Immature natural killer cell (primary cell): Measurements from ENCODE around the gene TSR1. TPM values are rescaled to one million over a fixed set of nuclear protein-coding genes. Genes with fewer than 3 reads are reported as not detected.
A peak's percentile ranks its signal among the peaks of the same experiment; 100 is the strongest.
"Not testable (repeated sequence)": the region's sequence is repeated elsewhere in the genome, so short reads cannot be mapped to it uniquely, and the experiment has no call there.

ENCODE experiments used
- DNase-seq, 3 donors: peaks; one replicate each; pipeline ENCODE4 v3.0.0; 2022; ENCODE audit warnings: mixed read lengths in 1 of 3
- H3K27ac Mint-ChIP-seq, 6 donors: one replicate each; pipeline ENCODE4 v1.8.0; 2020; ENCODE audit warnings: mixed read lengths in 6 of 6, mild to moderate bottlenecking in 5 of 6, inconsistent platforms in 4 of 6, moderate library complexity in 3 of 6
- H3K27me3 Mint-ChIP-seq, 3 donors: one replicate each; pipeline ENCODE4 v1.8.0; 2020 to 2021; ENCODE audit warnings: low read depth in 3 of 3, mild to moderate bottlenecking in 3 of 3, mixed read lengths in 3 of 3, moderate library complexity in 3 of 3, inconsistent platforms in 1 of 3
- H3K36me3 Mint-ChIP-seq, 3 donors: one replicate each; pipeline ENCODE4 v1.8.0; 2020; ENCODE audit warnings: mixed read lengths in 3 of 3, inconsistent platforms in 2 of 3, mild to moderate bottlenecking in 2 of 3
- H3K4me1 Mint-ChIP-seq, 2 donors: one replicate each; pipeline ENCODE4 v1.8.0; 2020; ENCODE audit warnings: inconsistent platforms in 2 of 2, mild to moderate bottlenecking in 2 of 2, mixed read lengths in 2 of 2, moderate library complexity in 1 of 2
- H3K4me3 Mint-ChIP-seq, 5 donors: one replicate each; pipeline ENCODE4 v1.8.0; 2020; ENCODE audit warnings: mild to moderate bottlenecking in 5 of 5, mixed read lengths in 5 of 5, inconsistent platforms in 3 of 5, moderate library complexity in 3 of 5
- H3K9me3 Mint-ChIP-seq, 6 donors: one replicate each; pipeline ENCODE4 v1.8.0; 2020; ENCODE audit warnings: mild to moderate bottlenecking in 6 of 6, mixed read lengths in 6 of 6, inconsistent platforms in 4 of 6, moderate library complexity in 3 of 6
- polyA plus RNA-seq, 3 donors: library from polyadenylated mRNA; unstranded; fragments of 300-500 nt; fragmentation: Illumina TruSeq; gene quantifications; one replicate each; pipeline ENCODE4 v1.2.3, GENCODE V29; 2021

TSR1 gene
- polyA plus RNA-seq, 3 donors from 2014 or later = 8.0 to 17.1 (median 9.5) TPM

DNA sequence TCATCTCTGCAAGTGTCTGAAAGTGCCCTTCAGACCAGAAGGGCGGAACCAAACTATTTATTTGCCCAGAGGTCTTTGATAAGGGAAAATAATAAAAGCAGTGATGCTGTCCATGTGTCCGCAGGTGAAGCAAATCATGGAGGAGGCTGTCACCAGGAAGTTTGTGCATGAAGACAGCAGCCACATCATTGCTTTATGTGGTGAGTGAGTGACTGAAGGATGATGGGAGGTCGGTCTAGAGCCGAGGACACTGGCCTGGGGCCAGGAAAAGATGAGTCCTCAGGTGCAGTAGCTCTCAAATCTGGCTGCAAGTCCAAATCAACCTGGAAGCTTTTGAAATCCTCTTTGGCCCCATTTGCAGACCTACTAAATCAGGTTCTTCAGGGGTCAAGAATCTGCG lies 7.2 kb upstream of the TSR1 start:
- Mint-ChIP-seq H3K36me3 (peaks cover 0 to 8% (median 5%) of the 10 kb centered on the region in 3 donors), H3K9me3 (no peaks in the 10 kb centered on the region), H3K4me1 (peaks cover 3 to 4% of the 10 kb centered on the region in 2 donors), H3K27ac (no peak overlapping the region), H3K27me3 (peaks cover 0 to 3% (median 2%) of the 10 kb centered on the region in 3 donors), H3K4me3 (no peak overlapping the region)
- DNase-seq = no peak

DNA sequence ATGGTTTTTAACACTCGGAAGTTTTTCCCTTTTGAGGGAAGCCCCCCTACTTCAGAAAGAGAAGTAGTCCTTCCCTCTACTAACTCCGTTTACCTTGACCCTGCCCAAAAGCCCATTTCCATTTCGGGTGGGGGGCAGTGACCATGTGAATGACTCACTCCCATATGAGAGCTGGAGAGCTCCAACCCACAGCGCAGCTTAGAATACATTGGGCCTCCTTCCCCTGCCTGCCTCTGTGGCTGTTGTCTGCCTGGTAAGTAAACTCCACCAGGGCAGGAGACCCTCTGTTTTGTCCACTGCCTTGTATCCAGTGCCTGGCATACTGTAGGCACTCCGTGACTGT lies 2.0 kb upstream of the TSR1 start:
- H3K36me3 Mint-ChIP-seq = peaks cover 0 to 15% (median 10%) of the 10 kb centered on the region in 3 donors
- peak overlapping the region; percentile 83 to 87 (median 85) for H3K4me3 Mint-ChIP-seq
- H3K9me3 Mint-ChIP-seq = no peaks in the 10 kb centered on the region
- peaks cover 25 to 27% of the 10 kb centered on the region in 2 donors for H3K4me1 Mint-ChIP-seq
- H3K27me3 Mint-ChIP-seq = peaks cover 0 to 4% (median 3%) of the 10 kb centered on the region in 3 donors
- no peak for DNase-seq
- peak overlapping the region; percentile 23 to 90 (median 80) for H3K27ac Mint-ChIP-seq

DNA sequence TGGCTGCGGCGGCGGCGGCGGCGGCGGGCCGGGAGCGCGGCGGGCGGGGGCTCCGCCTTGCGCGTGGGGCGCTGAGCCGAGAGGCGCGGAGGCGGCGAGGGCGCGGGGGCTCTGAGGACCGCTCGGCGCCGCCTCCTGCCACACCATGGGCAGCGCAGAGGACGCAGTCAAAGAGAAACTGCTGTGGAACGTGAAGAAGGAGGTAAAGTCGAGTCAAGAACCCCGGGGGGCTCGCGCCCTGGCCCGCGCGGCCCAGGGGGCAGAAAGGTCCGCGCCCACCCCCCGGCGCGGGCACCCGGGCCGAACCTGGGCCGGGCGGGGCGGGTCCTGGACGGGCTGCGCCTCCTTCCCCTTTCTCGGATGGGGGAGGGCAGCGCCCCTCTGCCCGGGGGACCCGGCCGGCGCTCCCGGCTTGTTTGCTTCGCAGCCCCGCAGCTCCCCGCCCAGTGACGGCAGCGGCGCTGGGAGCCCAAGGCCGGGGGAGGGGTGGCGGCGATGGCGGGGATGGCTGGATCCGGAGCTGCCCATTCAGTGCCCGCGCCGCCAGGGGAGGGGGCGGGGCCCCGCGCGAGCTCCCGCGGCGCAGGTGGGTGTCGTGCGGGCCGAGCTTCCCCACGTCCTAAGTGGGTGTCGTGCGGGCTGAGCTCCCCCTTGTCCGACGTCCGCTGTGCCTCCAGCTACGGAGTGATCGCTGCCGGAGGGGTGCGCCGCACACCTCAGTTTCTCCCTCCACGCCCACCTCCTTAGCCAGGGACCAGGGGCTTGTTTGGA lies 1.5 kb upstream of the TSR1 start:
- H3K4me3 Mint-ChIP-seq = peak overlapping the region; percentile 83 to 99 (median 87)
- H3K4me1 Mint-ChIP-seq = peaks cover 25 to 27% of the 10 kb centered on the region in 2 donors
- H3K27ac Mint-ChIP-seq = peak overlapping the region in 5 of 6 donors; percentile 23 to 90 (median 74)
- peak; percentile 56 to 62 (median 60) for DNase-seq
- H3K27me3 Mint-ChIP-seq = peaks cover 0 to 4% (median 3%) of the 10 kb centered on the region in 3 donors
- H3K36me3 Mint-ChIP-seq = peaks cover 0 to 15% (median 10%) of the 10 kb centered on the region in 3 donors
- H3K9me3 Mint-ChIP-seq = no peaks in the 10 kb centered on the region

DNA sequence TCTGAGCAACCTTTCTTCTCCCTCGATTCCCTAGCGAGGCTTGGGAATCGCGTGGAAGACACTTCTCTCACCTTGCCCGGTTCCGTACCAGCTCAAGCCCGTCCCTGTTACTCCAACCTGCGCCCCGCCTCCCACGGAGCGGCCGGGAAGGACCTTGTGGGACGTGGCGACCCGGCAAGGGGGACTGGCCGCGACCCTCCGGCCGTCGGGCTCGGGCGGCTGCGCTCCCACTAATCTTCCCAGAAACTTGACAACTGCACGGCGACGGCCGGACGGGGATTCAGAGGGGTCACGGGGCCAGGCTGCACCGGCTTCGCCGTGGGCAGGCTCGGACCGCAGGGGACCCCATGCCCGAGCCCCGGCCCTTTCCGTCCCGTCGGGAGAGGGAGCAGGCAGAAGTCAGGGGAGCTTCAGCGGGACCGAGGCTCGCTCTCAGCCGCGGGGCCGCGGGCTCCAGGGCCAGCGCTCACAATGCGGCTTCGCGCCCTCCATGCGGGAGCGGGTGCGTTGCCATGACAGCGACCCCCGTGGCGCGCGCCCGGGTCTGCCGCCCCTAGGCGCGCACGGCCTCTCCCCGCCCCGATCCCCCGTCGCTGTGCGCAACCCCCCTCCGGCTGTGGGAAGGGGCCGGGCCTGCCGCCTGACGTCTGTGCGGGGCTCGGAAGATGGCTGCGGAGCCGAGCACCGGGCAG lies 741 bp upstream of the TSR1 start, which contains the start of gene SGSM2:
TSS of gene SGSM2 (plus strand) at position 650 of the 692 bp plus-strand sequence. CDS start 188 bp downstream, outside the sequence.
- H3K36me3 Mint-ChIP-seq = peaks cover 0 to 15% (median 10%) of the 10 kb centered on the region in 3 donors
- H3K27ac Mint-ChIP-seq = peak within 1 kb of the TSS; percentile 87 to 97 (median 92)
- peaks cover 25 to 27% of the 10 kb centered on the region in 2 donors for H3K4me1 Mint-ChIP-seq
- peak within 1 kb of the TSS; percentile 97 to 99 (median 99) for H3K4me3 Mint-ChIP-seq
- peak; percentile 73 to 75 (median 74) for DNase-seq
- no peaks in the 10 kb centered on the region for H3K9me3 Mint-ChIP-seq
- peaks cover 0 to 4% (median 3%) of the 10 kb centered on the region in 3 donors for H3K27me3 Mint-ChIP-seq

DNA sequence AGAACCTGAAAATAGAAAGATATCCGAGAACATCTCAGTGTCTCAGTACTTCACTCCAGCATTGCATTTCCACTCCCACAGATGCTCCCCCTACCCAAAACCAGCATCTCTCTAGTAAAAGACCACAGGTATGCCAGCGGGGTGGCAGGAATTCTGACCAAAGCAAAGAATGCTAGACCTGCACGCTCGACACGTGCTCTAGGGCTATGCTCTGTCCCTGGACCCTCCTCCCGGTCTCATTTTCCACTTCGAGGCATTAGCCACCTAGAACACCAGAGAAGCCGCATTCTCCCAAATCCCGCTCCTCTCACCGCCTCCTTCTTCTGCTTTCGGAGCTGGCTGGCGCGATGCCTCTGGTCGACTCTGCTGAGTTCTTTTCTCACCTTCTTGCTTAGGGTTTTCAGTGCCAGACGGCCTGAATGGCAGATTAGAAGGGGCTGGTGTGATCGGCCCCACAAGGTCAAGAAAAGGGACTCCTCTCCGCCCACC lies 487 bp downstream of the TSR1 start:
- Mint-ChIP-seq H3K27me3 (peaks cover 0 to 4% (median 3%) of the 10 kb centered on the region in 3 donors), H3K36me3 (peaks cover 0 to 11% (median 10%) of the 10 kb centered on the region in 3 donors), H3K4me1 (peaks cover 25 to 27% of the 10 kb centered on the region in 2 donors), H3K27ac (peak overlapping the region; percentile 87 to 97 (median 92)), H3K9me3 (no peaks in the 10 kb centered on the region), H3K4me3 (peak overlapping the region; percentile 97 to 99 (median 99))
- DNase-seq = no peak

DNA sequence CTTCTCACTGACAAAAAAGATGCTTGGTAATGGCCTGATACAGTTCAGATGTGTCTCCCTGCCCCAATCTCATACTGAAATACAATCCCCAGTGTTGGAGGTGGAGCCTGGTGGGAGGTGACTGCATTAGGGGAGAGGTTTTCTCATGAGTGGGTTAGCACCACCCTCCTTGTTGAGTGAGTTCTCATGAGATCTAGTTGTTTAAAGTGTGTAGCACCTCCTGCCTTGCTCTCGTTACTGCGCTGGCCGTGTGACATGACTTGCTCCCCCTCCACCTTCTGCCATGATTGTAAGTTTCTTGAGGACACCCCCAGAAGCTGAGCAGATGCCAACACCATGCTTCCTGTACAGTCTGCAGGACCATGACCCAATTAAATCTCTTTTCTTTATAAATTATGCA lies 5.0 kb downstream of the TSR1 start:
- Mint-ChIP-seq H3K4me3 (no peak overlapping the region), H3K27ac (no peak overlapping the region), H3K27me3 (no peaks in the 10 kb centered on the region), H3K9me3 (no peaks in the 10 kb centered on the region), H3K36me3 (peaks cover 16 to 24% (median 18%) of the 10 kb centered on the region in 3 donors), H3K4me1 (peaks cover 14 to 16% of the 10 kb centered on the region in 2 donors)
- DNase-seq = no peak

DNA sequence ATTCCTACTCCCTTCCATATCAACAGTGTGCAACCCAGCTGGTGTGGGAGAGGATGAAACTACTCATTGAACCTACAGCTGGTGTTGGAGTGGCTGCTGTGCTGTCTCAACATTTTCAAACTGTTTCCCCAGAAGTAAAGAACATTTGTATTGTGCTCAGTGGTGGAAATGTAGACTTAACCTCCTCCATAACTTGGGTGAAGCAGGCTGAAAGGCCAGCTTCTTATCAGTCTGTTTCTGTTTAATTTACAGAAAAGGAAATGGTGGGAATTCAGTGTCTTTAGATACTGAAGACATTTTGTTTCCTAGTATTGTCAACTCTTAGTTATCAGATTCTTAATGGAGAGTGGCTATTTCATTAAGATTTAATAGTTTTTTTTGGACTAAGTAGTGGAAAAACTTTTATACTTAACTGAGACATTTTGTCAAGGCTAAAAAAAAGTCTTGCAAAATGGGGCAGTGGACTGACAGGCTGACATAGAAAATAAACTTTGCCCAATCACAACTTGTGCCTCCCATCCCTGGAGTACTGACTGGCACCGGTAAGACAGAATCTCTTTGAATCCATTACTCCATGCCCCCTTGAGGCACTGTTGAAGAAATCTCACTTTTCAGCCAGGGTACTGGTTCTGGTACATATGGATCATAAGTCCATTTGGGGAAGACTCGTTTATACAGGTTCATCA lies 12.5 kb downstream of the TSR1 start:
- H3K4me1 Mint-ChIP-seq = no peaks in the 10 kb centered on the region
- H3K27ac Mint-ChIP-seq = no peak overlapping the region
- DNase-seq = no peak
- H3K4me3 Mint-ChIP-seq = no peak overlapping the region
- peaks cover 31 to 33% (median 32%) of the 10 kb centered on the region in 3 donors for H3K36me3 Mint-ChIP-seq
- H3K9me3 Mint-ChIP-seq = no peaks in the 10 kb centered on the region
- peaks cover 0 to 1% (median under 1%) of the 10 kb centered on the region in 3 donors for H3K27me3 Mint-ChIP-seq

DNA sequence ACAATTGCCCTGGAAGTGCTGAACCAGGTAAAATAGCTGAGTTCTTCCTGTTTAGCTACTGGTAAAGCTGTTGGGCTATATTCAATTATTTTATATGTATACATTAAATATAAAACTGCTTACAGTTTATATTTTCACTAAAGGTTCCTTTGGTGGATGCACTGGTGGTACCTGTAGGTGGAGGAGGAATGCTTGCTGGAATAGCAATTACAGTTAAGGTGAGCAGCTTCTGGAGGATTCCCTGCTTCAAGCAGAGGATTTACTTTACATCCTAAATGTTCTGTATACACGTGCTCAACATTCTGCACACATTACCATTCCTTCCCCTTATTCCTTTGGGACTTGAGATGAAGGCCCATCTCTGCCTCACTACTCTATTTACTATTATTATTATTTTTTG lies 14.9 kb downstream of the TSR1 start:
- Mint-ChIP-seq H3K9me3 (no peaks in the 10 kb centered on the region), H3K27ac (no peak overlapping the region), H3K4me1 (no peaks in the 10 kb centered on the region), H3K27me3 (peaks cover 0 to 2% (median 1%) of the 10 kb centered on the region in 3 donors), H3K36me3 (peaks cover 28% of the 10 kb centered on the region in 3 donors), H3K4me3 (no peak overlapping the region)
- no peak for DNase-seq

DNA sequence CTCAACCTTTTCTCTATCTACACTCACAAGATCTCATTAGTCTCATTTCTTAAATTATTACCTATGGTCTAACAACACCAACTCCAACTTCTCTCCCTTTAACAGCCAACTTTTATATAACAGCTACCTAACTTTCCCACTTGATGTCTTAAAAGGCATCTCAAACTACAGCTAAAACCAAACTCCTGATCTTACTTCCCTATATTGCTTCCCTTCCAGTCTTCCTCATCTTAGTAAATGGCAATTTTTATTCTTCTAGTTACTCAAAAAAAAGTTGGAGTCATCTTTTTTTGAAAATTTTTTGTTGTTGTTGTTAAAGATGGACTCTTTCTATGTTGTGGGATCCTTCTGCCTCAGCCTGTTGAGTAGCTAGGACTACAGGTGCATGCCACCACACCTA lies 17.2 kb downstream of the TSR1 start:
- Mint-ChIP-seq H3K27me3 (peaks cover 0 to 2% (median 1%) of the 10 kb centered on the region in 3 donors), H3K4me1 (no peaks in the 10 kb centered on the region), H3K9me3 (no peaks in the 10 kb centered on the region), H3K27ac (peak overlapping the region in 1 of 6 donors; percentile 10), H3K4me3 (no peak overlapping the region), H3K36me3 (peaks cover 13 to 20% (median 19%) of the 10 kb centered on the region in 3 donors)
- DNase-seq = no peak

DNA sequence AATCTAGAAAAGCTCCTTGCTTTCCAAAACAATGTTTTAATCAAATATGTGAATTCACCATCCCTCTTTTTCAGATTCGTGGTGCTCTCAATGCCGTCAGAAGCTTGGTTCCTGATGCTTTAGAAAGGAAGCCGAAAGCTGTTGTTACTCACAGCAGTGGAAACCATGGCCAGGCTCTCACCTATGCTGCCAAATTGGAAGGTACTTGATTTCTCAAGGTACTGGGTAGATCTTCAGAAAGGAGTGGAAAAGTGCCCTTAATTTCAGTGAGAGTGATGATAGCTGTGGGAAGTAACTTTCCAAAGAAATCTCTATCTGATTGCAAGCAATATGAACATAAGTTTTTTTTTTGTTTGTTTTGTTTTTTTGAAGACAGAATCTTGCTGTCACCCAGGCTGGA lies 18.5 kb downstream of the TSR1 start:
- H3K4me3 Mint-ChIP-seq = no peak overlapping the region
- no peak for DNase-seq
- no peak overlapping the region for H3K27ac Mint-ChIP-seq
- H3K9me3 Mint-ChIP-seq = no peaks in the 10 kb centered on the region
- peaks cover 3 to 14% (median 8%) of the 10 kb centered on the region in 3 donors for H3K36me3 Mint-ChIP-seq
- no peaks in the 10 kb centered on the region for H3K4me1 Mint-ChIP-seq
- peaks cover 0 to 2% (median 1%) of the 10 kb centered on the region in 3 donors for H3K27me3 Mint-ChIP-seq

DNA sequence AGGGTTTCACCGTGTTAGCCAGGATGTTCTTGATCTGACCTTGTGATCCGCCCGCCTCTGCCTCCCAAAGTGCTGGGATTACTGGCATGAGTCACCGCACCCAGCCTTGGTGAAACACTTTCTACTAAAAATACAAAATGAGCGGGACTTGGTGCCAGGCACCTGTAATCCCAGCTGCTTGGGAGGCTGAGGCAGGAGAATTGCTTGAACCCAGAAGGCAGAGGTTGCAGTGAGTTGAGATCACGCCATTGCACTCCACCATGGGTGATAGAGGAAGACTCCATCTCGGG lies 19.4 kb downstream of the TSR1 start:
- not testable (repeated sequence) for H3K27ac Mint-ChIP-seq, H3K4me3 Mint-ChIP-seq, H3K9me3 Mint-ChIP-seq, H3K27me3 Mint-ChIP-seq, DNase-seq, H3K4me1 Mint-ChIP-seq
- H3K36me3 Mint-ChIP-seq = peaks cover 3 to 10% (median 8%) of the 10 kb centered on the region in 3 donors

DNA sequence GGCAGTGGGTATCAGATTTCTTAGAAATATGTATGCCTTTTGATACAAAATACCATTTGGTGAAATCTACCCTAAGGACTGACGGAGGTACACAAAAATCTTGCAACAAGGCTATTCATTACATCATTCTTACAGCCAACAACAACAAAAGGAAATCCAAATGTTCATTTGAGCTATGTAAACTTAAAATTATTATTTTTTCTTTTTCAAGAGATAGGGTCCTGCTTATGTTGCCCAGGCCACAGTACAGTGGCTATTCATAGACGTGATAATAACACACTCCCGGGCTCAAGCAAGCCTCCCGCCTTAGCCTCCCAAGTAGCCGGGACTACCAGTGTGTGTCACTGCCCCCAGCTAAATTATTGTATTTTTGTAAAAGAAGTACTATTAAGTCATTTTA lies 23.5 kb downstream of the TSR1 start:
- Mint-ChIP-seq H3K4me1 (peaks cover 0 to 7% of the 10 kb centered on the region in 2 donors), H3K36me3 (peaks cover 0 to 4% (median 3%) of the 10 kb centered on the region in 3 donors), H3K4me3 (no peak overlapping the region), H3K27me3 (peaks cover 0 to 1% (median 0%) of the 10 kb centered on the region in 3 donors), H3K27ac (no peak overlapping the region), H3K9me3 (no peaks in the 10 kb centered on the region)
- DNase-seq = no peak

DNA sequence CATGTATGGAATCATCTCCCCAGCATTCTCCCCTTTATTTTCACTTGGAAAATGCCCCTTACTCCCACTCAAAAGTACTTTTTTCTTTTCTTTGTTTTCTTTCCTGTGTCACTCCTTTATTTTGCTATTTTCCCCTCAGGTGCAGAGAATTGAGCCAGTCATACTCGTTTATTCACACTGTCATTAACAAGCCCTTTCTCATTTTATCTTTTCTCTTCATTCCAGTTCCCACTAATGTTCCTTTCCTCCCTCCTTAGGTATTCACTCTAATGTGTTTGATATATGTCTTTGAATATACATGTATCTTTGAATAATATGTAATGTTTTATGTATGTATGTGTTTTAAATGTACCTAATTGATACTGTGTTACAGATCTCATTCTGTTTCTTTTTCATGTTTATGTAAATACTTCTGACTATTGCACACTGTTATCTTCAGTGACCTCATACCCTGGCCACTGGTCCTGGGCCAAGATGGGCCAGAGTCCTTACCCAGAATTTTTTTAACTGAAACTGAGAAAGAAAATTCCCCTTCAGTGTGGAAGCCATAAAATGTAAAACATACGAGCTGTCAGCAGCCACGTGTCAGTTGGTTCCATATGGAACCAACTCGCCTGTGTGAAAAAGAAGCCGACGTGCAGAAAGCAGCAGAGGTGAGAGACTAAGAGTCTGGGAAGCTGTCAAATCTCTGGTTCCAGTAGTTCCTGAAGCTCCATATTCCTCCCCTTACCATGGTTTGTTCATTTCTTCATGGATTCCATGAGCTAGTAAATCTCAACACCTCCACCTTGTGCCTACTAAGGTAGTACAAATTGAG lies 26.7 kb downstream of the TSR1 start:
- Mint-ChIP-seq H3K36me3 (peaks cover 0 to 4% (median 0%) of the 10 kb centered on the region in 3 donors), H3K27ac (peak overlapping the region in 2 of 6 donors; percentile 2 to 14), H3K27me3 (peaks cover 0 to 3% (median 2%) of the 10 kb centered on the region in 3 donors), H3K4me3 (no peak overlapping the region), H3K9me3 (no peaks in the 10 kb centered on the region), H3K4me1 (peaks cover 14 to 27% of the 10 kb centered on the region in 2 donors)
- DNase-seq = no peak
